ENCODE measurements around the gene NSMCE3. TPM values are rescaled to one million over a fixed set of nuclear protein-coding genes. Genes with fewer than 3 reads are reported as not detected.

The NSMCE3 gene
- total and polyA plus RNA-seq, 9 of the 15 experiments (the other 6 are each of a cell fraction or from before 2014, with no cell fraction given) = 0.92 to 8.4 (median 5.4) TPM

- Histone ChIP-seq H3K4me1 (replicated peaks in 1 of 2; ENCODE audit: control insufficient read depth in 2 of 2, insufficient read depth in 2 of 2, low read length in 2 of 2) (peaks cover 0 to 7% of the 10 kb centered on the region in 2 experiments; a peak in 2 of 5 replicates), H3K9me1 (ENCODE audit: control insufficient read depth, insufficient read depth, low read length) (no peaks in the 10 kb centered on the region), H3K4me2 (ENCODE audit: insufficient read depth, low read length) (no peak overlapping the region), H3K9ac (ENCODE audit: insufficient read depth in 1 of 2, low read depth in 2 of 2, low read length in 2 of 2) (no peak overlapping the region), H2AFZ (ENCODE audit: low read depth, low read length) (no peak overlapping the region), H4K20me1 (replicated peaks; ENCODE audit: control insufficient read depth, insufficient read depth, low read length) (no peaks in the 10 kb centered on the region; the same call in 1 of the 2 replicates), H3K27ac (ENCODE audit: extremely low read depth, low read depth, low read length) (no peak overlapping the region), H3K4me3 (no peak overlapping the region), H3K9me3 (replicated peaks; ENCODE audit: control insufficient read depth, insufficient read depth, low read depth, low read length) (no peaks in the 10 kb centered on the region), H3K79me2 (ENCODE audit: control insufficient read depth, insufficient read depth, low read length) (no peaks in the 10 kb centered on the region), H3K27me3 (ENCODE audit: control insufficient read depth in 2 of 2, insufficient read depth in 2 of 2, low read length in 2 of 2) (peaks cover 30 to 53% of the 10 kb centered on the region in 2 experiments), H3K36me3 (ENCODE audit: control insufficient read depth, insufficient read depth, low read length) (no peaks in the 10 kb centered on the region)
- intact Hi-C loops (cut with micrococcal nuclease) = no loop called here
- ATAC-seq = no peak
- BruUV-seq (replicated peaks) = no TSS peak
- no peak for DNase-seq (ENCODE audit: extremely low read depth in 1 of 4, low spot score in 3 of 4)
- POLR2A ChIA-PET = interaction anchor here (1.2 kb wide), 1 partner anchor 9 kb away, joined by 3 read pairs; no protein-coding TSS in a partner anchor
- CTCF ChIA-PET (ENCODE audit: low intra/inter-chr PET ratio) = no interaction called here
- in situ Hi-C loops (cut with MboI) = no loop called here
- TF ChIP-seq ZKSCAN1 (IDR thresholded peaks at IDR 0.05; ENCODE audit: low read depth, low read length) (no peak), THRB (CRISPR knock-in tag; conservative IDR thresholded peaks at IDR 0.05) (no peak), SNRNP70 (optimal IDR thresholded peaks at IDR 0.05; ENCODE audit: low read depth, low read length) (no peak), ZFP36 (IDR thresholded peaks at IDR 0.05; ENCODE audit: low read depth, low read length, partially characterized antibody) (no peak), ZNF143 (CRISPR knock-in tag; IDR thresholded peaks at IDR 0.05) (no peak), NR1H2 (CRISPR knock-in tag; IDR thresholded peaks at IDR 0.05) (no peak), ZNF140 (CRISPR knock-in tag; IDR thresholded peaks at IDR 0.05) (no peak), SMAD2 (IDR thresholded peaks at IDR 0.05; ENCODE audit: low read depth, low read length) (no peak), CSDE1 (IDR thresholded peaks at IDR 0.05) (no peak), FOXK1 (CRISPR knock-in tag; IDR thresholded peaks at IDR 0.05; ENCODE audit: borderline replicate concordance) (no peak), ZNF740 (CRISPR knock-in tag; IDR thresholded peaks at IDR 0.05) (no peak), ZNF740 (tag; IDR thresholded peaks at IDR 0.05) (no peak), CHAMP1 (IDR thresholded peaks at IDR 0.05) (no peak), ZFP1 (CRISPR knock-in tag; IDR thresholded peaks at IDR 0.05) (no peak), ZNF41 (CRISPR knock-in tag; conservative IDR thresholded peaks at IDR 0.05) (no peak), TGIF2 (CRISPR knock-in tag; IDR thresholded peaks at IDR 0.05) (no peak), E2F5 (CRISPR knock-in tag; IDR thresholded peaks at IDR 0.05) (no peak)
- 2% methylated on average over 9 of the region's 9 CpGs for WGBS (ENCODE audit: insufficient coverage, low coverage, missing lambda C conversion rate)
- FAIRE-seq = no peak
Observed at GRCh38 chr15:29226436-29227208, 43.0 kb downstream of the NSMCE3 start.

Data from K562 (cell line).